ENCODE data around the gene ERG28.
A peak's percentile ranks its signal among the peaks of the same experiment; 100 is the strongest.
"Not testable (repeated sequence)": the region's sequence is repeated elsewhere in the genome, so short reads cannot be mapped to it uniquely, and the experiment has no call there.

The ERG28 gene

DNA sequence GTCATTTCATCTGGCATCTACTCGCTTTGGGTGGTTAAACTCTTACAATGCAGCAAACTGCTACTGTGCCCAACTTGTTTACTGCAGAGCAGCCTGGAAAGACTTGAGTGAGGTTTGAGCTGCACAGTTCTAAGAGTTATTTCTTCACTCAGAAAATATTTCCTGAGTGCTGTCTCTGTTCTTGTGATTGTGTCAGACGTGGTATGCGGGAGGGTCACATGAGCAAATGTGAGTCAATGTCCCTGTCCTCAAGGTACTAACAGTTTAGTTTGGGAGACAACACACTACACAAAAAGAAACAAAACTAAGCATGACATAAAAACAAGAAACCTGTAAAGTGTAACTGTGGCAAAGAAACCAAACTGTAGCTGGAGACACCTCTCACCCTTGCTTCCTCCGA, 49.8 kb downstream of the ERG28 start:
- Histone ChIP-seq H3K36me3 (ENCODE audit: control insufficient read depth in 5 of 5, insufficient read depth in 5 of 5, low read length in 5 of 5) (no peaks in the 10 kb centered on the region), H3K4me1 (ENCODE audit: control insufficient read depth in 5 of 5, insufficient read depth in 5 of 5, low read length in 5 of 5) (peaks cover 0 to 26% (median 20%) of the 10 kb centered on the region in 5 donors), H3K9ac (ENCODE audit: low read length in 5 of 5) (no peak overlapping the region), H3K4me3 (ENCODE audit: low read depth in 1 of 5, low read length in 5 of 5) (no peak overlapping the region), H3K27ac (ENCODE audit: low read depth, low read length) (no peak overlapping the region), H3K9me3 (ENCODE audit: control insufficient read depth in 5 of 5, low read length in 5 of 5) (no peaks in the 10 kb centered on the region), H3K27me3 (ENCODE audit: control insufficient read depth in 5 of 5, insufficient read depth in 4 of 5, low read length in 5 of 5) (no peaks in the 10 kb centered on the region)

DNA sequence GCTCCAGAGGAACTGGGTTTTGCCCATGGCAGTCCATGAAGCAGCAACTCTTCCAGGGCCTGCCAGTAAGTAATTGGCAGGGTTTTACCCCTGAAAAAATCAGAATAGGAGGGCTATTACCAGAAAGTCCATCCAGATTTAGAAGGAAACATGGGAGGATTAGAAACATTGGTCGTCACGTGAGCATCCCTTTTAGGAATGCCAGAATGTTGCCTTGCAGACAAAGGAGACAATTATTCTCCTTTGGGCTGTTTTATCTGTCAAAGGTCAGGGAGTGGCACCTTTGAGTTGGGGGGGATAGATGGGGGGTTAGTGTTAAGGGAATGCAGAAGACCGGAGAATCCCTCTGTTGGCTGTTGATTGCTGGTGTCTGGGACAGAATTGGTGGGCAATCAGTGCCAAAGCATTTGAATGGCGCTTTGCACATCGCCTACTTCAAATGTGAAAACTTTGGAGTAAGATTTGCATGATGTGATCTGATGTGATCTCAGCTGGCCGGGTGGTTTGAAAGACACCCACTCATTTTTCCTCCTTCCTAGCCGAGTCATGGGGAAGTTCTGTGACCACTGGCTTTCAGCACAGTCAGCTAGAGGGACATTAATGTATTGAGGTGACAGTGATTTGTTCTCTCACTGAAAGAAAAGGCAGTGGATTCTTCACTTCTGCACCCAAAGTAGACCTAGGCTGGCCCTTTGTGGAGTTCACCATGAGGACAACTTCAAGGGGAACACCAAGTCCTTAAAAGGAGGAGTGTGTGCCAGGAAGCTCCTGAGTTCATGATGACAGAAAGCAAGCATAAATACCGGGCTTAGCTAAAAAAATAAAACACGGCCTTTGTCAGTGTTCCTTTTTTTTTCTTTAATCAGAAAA, 50.8 kb downstream of the ERG28 start:
- H3K4me3 ChIP-seq (ENCODE audit: low read depth in 1 of 5, low read length in 5 of 5): no peak overlapping the region
- H3K27me3 ChIP-seq (ENCODE audit: control insufficient read depth in 5 of 5, insufficient read depth in 4 of 5, low read length in 5 of 5): no peaks in the 10 kb centered on the region
- H3K4me1 ChIP-seq (ENCODE audit: control insufficient read depth in 5 of 5, insufficient read depth in 5 of 5, low read length in 5 of 5): peaks cover 0 to 34% (median 26%) of the 10 kb centered on the region in 5 donors
- H3K9ac ChIP-seq (ENCODE audit: low read length in 5 of 5): no peak overlapping the region
- no peaks in the 10 kb centered on the region for H3K36me3 ChIP-seq (ENCODE audit: control insufficient read depth in 5 of 5, insufficient read depth in 5 of 5, low read length in 5 of 5)
- H3K27ac ChIP-seq (ENCODE audit: low read depth, low read length): no peak overlapping the region
- H3K9me3 ChIP-seq (ENCODE audit: control insufficient read depth in 5 of 5, low read length in 5 of 5): no peaks in the 10 kb centered on the region

DNA sequence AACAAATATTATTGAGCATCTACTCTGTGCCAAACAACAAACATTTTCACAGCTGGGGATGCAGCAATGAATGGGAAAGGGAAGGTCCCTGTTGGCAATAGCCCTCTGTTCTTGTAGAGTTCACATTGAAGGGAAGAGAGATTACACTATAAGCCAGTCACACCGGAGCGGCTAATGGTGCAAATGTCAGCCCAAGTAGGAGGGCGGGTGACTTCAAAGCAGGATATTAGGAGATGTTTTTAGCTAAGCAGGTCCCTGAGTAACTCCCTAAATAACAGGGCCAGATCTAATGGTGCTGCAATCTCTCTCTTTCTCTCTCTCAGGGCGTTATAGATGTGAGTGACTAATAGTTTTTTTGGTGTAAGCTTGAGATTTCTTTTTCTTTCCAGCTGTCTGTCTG, 51.6 kb downstream of the ERG28 start:
- no peak overlapping the region for H3K27ac ChIP-seq (ENCODE audit: low read depth, low read length)
- no peaks in the 10 kb centered on the region for H3K9me3 ChIP-seq (ENCODE audit: control insufficient read depth in 5 of 5, low read length in 5 of 5)
- H3K4me3 ChIP-seq (ENCODE audit: low read depth in 1 of 5, low read length in 5 of 5): no peak overlapping the region
- H3K36me3 ChIP-seq (ENCODE audit: control insufficient read depth in 5 of 5, insufficient read depth in 5 of 5, low read length in 5 of 5): no peaks in the 10 kb centered on the region
- H3K27me3 ChIP-seq (ENCODE audit: control insufficient read depth in 5 of 5, insufficient read depth in 4 of 5, low read length in 5 of 5): no peaks in the 10 kb centered on the region
- peaks cover 0 to 34% (median 30%) of the 10 kb centered on the region in 5 donors for H3K4me1 ChIP-seq (ENCODE audit: control insufficient read depth in 5 of 5, insufficient read depth in 5 of 5, low read length in 5 of 5)
- H3K9ac ChIP-seq (ENCODE audit: low read length in 5 of 5): no peak overlapping the region

DNA sequence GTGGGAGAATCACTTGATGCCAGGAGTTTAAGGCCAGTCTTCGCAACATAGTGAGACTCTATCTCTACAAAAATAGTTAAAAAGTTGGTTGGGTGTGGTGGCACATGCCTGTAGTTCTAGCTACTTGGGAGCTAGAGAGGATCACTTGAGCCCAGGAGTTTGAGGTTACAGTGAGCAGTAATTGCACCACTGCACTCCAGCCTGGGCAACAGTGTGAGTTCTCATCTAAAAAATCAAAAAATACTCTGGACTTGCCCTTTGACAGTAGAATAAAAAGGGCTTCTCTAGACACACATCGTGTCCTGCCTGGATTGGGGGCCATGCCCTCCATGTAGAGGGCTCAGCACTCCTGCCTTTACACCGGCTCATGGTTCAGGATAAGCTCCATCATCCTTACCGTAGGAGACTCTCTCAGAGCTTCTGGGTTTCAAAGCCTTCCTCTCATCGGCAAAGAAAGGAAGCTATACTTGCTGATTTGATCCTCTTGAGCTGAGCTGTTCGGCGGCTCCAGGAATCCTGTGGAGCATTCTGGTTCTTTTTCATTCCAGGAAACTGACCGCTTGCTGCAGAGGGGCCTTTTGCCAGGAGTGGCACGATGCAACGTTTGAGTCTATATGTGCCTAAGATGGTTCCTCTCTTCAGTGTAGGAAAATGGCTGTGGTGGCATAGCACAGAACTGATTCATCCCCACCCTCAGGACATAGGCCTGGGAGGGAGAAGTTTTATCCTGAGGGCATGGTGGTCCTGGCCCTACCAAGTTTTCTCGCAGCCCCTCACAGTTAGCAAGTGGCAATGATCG, 52.6 kb downstream of the ERG28 start:
- Histone ChIP-seq H3K4me3 (ENCODE audit: low read depth in 1 of 5, low read length in 5 of 5) (no peak overlapping the region), H3K9me3 (ENCODE audit: control insufficient read depth in 5 of 5, low read length in 5 of 5) (no peaks in the 10 kb centered on the region), H3K27me3 (ENCODE audit: control insufficient read depth in 5 of 5, insufficient read depth in 4 of 5, low read length in 5 of 5) (no peaks in the 10 kb centered on the region), H3K36me3 (ENCODE audit: control insufficient read depth in 5 of 5, insufficient read depth in 5 of 5, low read length in 5 of 5) (no peaks in the 10 kb centered on the region), H3K9ac (ENCODE audit: low read length in 5 of 5) (no peak overlapping the region), H3K4me1 (ENCODE audit: control insufficient read depth in 5 of 5, insufficient read depth in 5 of 5, low read length in 5 of 5) (peaks cover 0 to 34% (median 30%) of the 10 kb centered on the region in 5 donors), H3K27ac (ENCODE audit: low read depth, low read length) (no peak overlapping the region)

DNA sequence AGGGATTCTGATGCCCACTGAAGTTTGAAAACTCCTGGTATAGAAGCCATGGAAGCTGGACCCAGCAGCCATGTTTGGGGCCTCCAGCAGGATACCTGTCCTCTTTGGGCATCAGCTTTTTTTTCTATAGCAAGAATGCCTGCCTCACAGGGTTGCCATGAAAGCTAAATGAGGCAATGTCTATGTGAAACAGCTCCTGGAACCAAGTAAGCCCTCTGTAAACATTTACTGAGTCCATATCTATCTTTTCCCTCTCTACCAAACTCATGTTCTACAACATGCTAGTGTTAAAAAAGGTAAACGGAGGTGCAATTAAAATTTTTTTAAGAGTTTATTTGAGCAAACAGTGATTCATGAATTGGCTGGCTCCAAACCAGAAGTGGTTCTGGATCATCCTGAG, 53.6 kb downstream of the ERG28 start:
- no peaks in the 10 kb centered on the region for H3K36me3 ChIP-seq (ENCODE audit: control insufficient read depth in 5 of 5, insufficient read depth in 5 of 5, low read length in 5 of 5)
- no peaks in the 10 kb centered on the region for H3K9me3 ChIP-seq (ENCODE audit: control insufficient read depth in 5 of 5, low read length in 5 of 5)

DNA sequence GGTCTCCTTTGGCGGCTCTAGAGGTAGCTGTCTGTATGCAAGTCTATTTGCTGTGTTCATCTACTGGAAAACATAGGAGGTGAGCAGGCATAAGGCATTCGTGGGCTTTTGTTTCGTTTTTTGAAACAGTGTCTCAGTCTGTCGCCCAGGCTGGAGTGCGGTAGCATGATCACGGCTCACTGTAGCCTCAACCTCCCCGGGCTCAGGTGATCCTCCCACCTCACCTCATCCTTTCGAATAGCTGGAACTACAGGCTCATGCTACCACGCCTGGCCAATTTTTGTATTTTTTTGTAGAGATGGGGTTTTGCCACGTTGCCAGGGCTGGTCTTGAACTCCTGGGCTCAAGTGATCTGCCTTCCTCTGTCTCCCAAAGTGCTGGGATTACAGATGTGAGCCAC, 54.8 kb downstream of the ERG28 start:
- H3K4me1 ChIP-seq (ENCODE audit: control insufficient read depth in 5 of 5, insufficient read depth in 5 of 5, low read length in 5 of 5): peaks cover 0 to 31% (median 27%) of the 10 kb centered on the region in 5 donors
- peak overlapping the region in 1 of 5 donors; percentile 39 for H3K4me3 ChIP-seq (ENCODE audit: low read depth in 1 of 5, low read length in 5 of 5)
- H3K27ac ChIP-seq (ENCODE audit: low read depth, low read length): no peak overlapping the region
- H3K36me3 ChIP-seq (ENCODE audit: control insufficient read depth in 5 of 5, insufficient read depth in 5 of 5, low read length in 5 of 5): no peaks in the 10 kb centered on the region
- H3K27me3 ChIP-seq (ENCODE audit: control insufficient read depth in 5 of 5, insufficient read depth in 4 of 5, low read length in 5 of 5): no peaks in the 10 kb centered on the region
- no peak overlapping the region for H3K9ac ChIP-seq (ENCODE audit: low read length in 5 of 5)
- H3K9me3 ChIP-seq (ENCODE audit: control insufficient read depth in 5 of 5, low read length in 5 of 5): no peaks in the 10 kb centered on the region

More for the DNA sequence above, 53.6 kb downstream of the ERG28 start:
- Histone ChIP-seq H3K4me3 (ENCODE audit: low read depth in 1 of 5, low read length in 5 of 5) (no peak overlapping the region), H3K4me1 (ENCODE audit: control insufficient read depth in 5 of 5, insufficient read depth in 5 of 5, low read length in 5 of 5) (peaks cover 0 to 34% (median 30%) of the 10 kb centered on the region in 5 donors), H3K9ac (ENCODE audit: low read length in 5 of 5) (no peak overlapping the region), H3K27me3 (ENCODE audit: control insufficient read depth in 5 of 5, insufficient read depth in 4 of 5, low read length in 5 of 5) (no peaks in the 10 kb centered on the region), H3K27ac (ENCODE audit: low read depth, low read length) (no peak overlapping the region)

DNA sequence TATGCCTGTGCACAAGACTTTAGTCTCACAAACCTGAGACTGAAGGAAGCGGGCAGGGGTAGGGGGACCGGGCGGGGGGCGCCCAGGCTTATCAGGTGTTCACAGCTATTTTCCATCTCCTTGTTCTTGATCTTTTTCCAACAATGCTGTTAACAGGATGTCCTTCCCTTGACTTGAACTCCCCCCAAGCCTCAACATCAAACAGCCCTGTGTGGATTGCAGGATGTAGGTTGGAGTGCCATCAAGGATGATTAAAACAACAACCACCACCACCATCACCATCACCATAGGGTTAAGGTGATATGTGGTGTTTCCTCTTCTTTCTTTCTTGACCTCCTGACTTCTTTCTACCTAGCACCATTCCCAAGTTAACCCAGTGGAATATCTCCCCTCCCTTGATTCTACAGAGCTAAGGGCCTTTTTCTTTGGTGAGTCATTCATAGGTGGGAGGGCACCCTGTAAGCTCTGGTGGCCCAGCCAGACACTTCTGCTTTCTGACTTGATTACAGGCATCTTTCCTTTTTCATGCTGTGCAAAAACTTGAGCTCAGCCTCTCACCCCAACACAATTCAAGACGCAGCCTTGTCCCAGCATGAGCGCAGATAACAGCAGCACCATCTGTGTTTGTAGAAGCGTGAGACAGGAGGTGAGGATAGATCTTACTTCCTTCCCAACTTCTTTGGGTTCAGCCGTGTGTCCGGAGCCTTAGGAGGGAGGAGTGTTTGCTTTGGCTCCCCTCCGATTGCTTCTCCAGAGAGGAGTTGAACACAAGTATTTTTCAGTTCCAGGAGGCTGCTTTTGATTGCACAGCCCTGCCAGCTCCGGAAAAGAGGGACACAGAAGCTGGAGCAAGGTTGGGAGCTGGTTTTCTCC, 55.5 kb downstream of the ERG28 start:
- no peak overlapping the region for H3K9ac ChIP-seq (ENCODE audit: low read length in 5 of 5)
- no peaks in the 10 kb centered on the region for H3K9me3 ChIP-seq (ENCODE audit: control insufficient read depth in 5 of 5, low read length in 5 of 5)
- peak overlapping the region in 2 of 5 donors; percentile 3 to 39 for H3K4me3 ChIP-seq (ENCODE audit: low read depth in 1 of 5, low read length in 5 of 5)
- no peaks in the 10 kb centered on the region for H3K27me3 ChIP-seq (ENCODE audit: control insufficient read depth in 5 of 5, insufficient read depth in 4 of 5, low read length in 5 of 5)
- no peak overlapping the region for H3K27ac ChIP-seq (ENCODE audit: low read depth, low read length)
- H3K36me3 ChIP-seq (ENCODE audit: control insufficient read depth in 5 of 5, insufficient read depth in 5 of 5, low read length in 5 of 5): no peaks in the 10 kb centered on the region
- peaks cover 0 to 24% (median 20%) of the 10 kb centered on the region in 5 donors for H3K4me1 ChIP-seq (ENCODE audit: control insufficient read depth in 5 of 5, insufficient read depth in 5 of 5, low read length in 5 of 5)

DNA sequence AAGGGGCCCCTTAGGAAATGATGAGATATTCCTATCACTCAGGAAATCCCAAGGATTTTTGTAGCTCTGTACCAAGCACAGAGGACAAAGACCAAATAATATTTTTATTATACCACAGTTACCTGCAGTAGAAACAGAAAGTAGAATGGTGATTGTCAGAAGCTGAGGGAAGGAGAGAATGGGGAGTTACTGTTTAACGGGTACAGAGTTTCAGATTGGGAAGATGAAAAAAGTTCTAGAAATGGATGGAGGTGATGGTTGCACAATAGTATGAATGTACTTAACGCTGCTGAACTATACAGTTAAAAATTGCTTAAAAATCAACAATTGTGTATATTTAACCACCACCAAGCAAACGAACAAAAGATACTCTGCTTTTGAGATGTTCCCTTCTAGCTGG, 58.2 kb downstream of the ERG28 start:
- H3K4me3 ChIP-seq (ENCODE audit: low read depth in 1 of 5, low read length in 5 of 5): no peak overlapping the region
- H3K36me3 ChIP-seq (ENCODE audit: control insufficient read depth in 5 of 5, insufficient read depth in 5 of 5, low read length in 5 of 5): no peaks in the 10 kb centered on the region
- peaks cover 0 to 16% (median 11%) of the 10 kb centered on the region in 5 donors for H3K4me1 ChIP-seq (ENCODE audit: control insufficient read depth in 5 of 5, insufficient read depth in 5 of 5, low read length in 5 of 5)
- no peaks in the 10 kb centered on the region for H3K27me3 ChIP-seq (ENCODE audit: control insufficient read depth in 5 of 5, insufficient read depth in 4 of 5, low read length in 5 of 5)
- no peaks in the 10 kb centered on the region for H3K9me3 ChIP-seq (ENCODE audit: control insufficient read depth in 5 of 5, low read length in 5 of 5)
- no peak overlapping the region for H3K9ac ChIP-seq (ENCODE audit: low read length in 5 of 5)
- no peak overlapping the region for H3K27ac ChIP-seq (ENCODE audit: low read depth, low read length)

DNA sequence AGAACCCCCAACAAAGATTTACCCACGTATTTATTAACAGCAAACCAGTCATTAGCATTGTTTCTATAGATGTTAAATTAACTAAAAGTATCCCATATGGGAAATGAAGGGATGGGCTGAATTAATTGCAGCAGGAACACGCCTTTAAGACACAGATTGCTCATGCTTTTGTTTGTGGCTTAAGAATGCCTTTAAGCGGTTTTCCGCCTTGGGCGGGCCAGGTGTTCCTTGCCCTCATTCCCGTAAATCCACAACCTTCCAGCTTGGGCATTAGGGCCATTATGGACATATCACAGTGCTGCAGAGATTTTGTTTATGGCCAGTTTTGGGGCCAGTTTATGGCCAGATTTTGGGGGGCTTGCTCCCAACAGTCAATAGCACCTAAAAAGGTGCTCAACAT, 59.6 kb downstream of the ERG28 start:
- not testable (repeated sequence) for H3K9me3 ChIP-seq (ENCODE audit: control insufficient read depth in 5 of 5, low read length in 5 of 5); H3K4me3 ChIP-seq (ENCODE audit: low read depth in 1 of 5, low read length in 5 of 5); H3K36me3 ChIP-seq (ENCODE audit: control insufficient read depth in 5 of 5, insufficient read depth in 5 of 5, low read length in 5 of 5); H3K27ac ChIP-seq (ENCODE audit: low read depth, low read length); H3K9ac ChIP-seq (ENCODE audit: low read length in 5 of 5); H3K27me3 ChIP-seq (ENCODE audit: control insufficient read depth in 5 of 5, insufficient read depth in 4 of 5, low read length in 5 of 5)
- peaks cover 0 to 19% (median 18%) of the 10 kb centered on the region in 5 donors for H3K4me1 ChIP-seq (ENCODE audit: control insufficient read depth in 5 of 5, insufficient read depth in 5 of 5, low read length in 5 of 5)
